ENCODE results near the gene POLG. TPM values are rescaled to one million over a fixed set of nuclear protein-coding genes. Genes with fewer than 3 reads are reported as not detected.

POLG gene
- polyA plus RNA-seq, 4 donors: 33.0 to 47.0 (median 39.0) TPM

- Histone ChIP-seq H3K27me3 (ENCODE audit: control insufficient read depth in 3 of 3, insufficient read depth in 3 of 3, low read length in 3 of 3) (peaks cover 14 to 94% (median 75%) of the 10 kb centered on the region in 3 donors), H3K27ac (ENCODE audit: low read depth in 1 of 3, low read length in 2 of 3) (no peak overlapping the region), H3K9me3 (ENCODE audit: control insufficient read depth in 2 of 2, insufficient read depth in 1 of 2, low read depth in 1 of 2, low read length in 1 of 2) (peaks cover 0 to 2% of the 10 kb centered on the region in 2 donors), H3K4me1 (ENCODE audit: control insufficient read depth in 3 of 3, insufficient read depth in 2 of 3, low read depth in 1 of 3, low read length in 2 of 3) (no peaks in the 10 kb centered on the region), H3K36me3 (ENCODE audit: control insufficient read depth in 3 of 3, insufficient read depth in 2 of 3, low read depth in 1 of 3, low read length in 3 of 3) (no peaks in the 10 kb centered on the region), H3K4me3 (ENCODE audit: low read depth in 1 of 3, low read length in 3 of 3) (no peak overlapping the region)
- WGBS, 3 donors: 16 to 21% (median 19%) methylated on average over 15 of the region's 15 CpGs
- FAIRE-seq (no peak), DNase-seq (no peak)
Observed at GRCh38 chr15:89372069-89372935, 37.7 kb upstream of the POLG start.

DNA sequence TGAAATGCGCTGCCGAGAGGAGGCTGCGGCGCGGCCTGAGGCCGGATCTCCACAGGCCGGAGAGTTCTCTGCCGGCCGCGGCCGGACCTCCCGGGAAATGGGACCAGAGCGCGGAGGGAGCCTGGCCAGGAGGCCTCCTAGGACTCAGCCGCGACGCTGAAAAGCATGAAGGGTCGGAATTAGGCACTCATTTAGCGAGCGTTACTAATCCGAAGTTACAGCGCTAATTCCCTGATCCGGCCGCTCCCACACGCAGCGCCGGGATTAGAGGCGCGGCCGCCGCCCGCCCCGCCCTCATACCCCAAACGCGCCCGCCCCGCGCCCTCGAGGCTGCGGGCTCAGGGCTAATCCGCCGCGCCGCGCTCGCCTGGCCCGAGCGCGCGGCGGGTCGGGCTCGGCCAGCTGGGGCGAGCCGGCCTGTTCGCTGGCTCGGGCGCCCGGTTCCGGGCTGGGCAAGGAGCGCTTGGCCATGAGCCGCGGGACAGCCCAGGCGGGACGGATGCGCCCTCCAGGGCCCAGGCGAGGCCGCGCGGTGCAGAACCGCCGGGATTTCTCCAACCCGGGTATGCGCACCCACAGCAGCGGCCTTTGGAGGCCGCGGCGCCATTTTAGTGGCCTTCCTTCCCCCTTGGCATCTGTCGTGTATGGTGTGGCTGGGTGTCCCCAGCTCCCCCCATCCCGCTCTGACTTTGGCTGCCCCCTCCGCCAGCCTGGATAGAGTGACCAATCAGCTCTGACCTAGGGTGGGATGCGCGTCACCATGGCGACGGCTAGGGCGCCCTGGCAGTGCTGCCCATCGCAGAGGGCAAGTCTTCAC lies 36.8 kb upstream of the POLG start:
- DNase-seq (no peak), FAIRE-seq (no peak)
- Histone ChIP-seq H3K4me3 (ENCODE audit: low read depth in 1 of 3, low read length in 3 of 3) (no peak overlapping the region), H3K27ac (ENCODE audit: low read depth in 1 of 3, low read length in 2 of 3) (no peak overlapping the region), H3K9me3 (ENCODE audit: control insufficient read depth in 2 of 2, insufficient read depth in 1 of 2, low read depth in 1 of 2, low read length in 1 of 2) (peaks cover 0 to 2% of the 10 kb centered on the region in 2 donors), H3K27me3 (ENCODE audit: control insufficient read depth in 3 of 3, insufficient read depth in 3 of 3, low read length in 3 of 3) (peaks cover 14 to 94% (median 75%) of the 10 kb centered on the region in 3 donors), H3K36me3 (ENCODE audit: control insufficient read depth in 3 of 3, insufficient read depth in 2 of 3, low read depth in 1 of 3, low read length in 3 of 3) (no peaks in the 10 kb centered on the region), H3K4me1 (ENCODE audit: control insufficient read depth in 3 of 3, insufficient read depth in 2 of 3, low read depth in 1 of 3, low read length in 2 of 3) (no peaks in the 10 kb centered on the region)
- 3 to 5% (median 4%) methylated on average over 45 to 87 of the region's 87 CpGs for WGBS, 3 donors

GRCh38 chr15:89370978-89371227 lies 36.3 kb upstream of the POLG start:
- no peaks in the 10 kb centered on the region for H3K4me1 ChIP-seq (ENCODE audit: control insufficient read depth in 3 of 3, insufficient read depth in 2 of 3, low read depth in 1 of 3, low read length in 2 of 3)
- FAIRE-seq (no peak), DNase-seq (no peak)
- no peaks in the 10 kb centered on the region for H3K36me3 ChIP-seq (ENCODE audit: control insufficient read depth in 3 of 3, insufficient read depth in 2 of 3, low read depth in 1 of 3, low read length in 3 of 3)
- WGBS, 3 donors: 2 to 6% (median 4%) methylated on average over 10 to 11 of the region's 11 CpGs
- H3K27ac ChIP-seq (ENCODE audit: low read depth in 1 of 3, low read length in 2 of 3): no peak overlapping the region
- no peak overlapping the region for H3K4me3 ChIP-seq (ENCODE audit: low read depth in 1 of 3, low read length in 3 of 3)
- peaks cover 14 to 96% (median 78%) of the 10 kb centered on the region in 3 donors for H3K27me3 ChIP-seq (ENCODE audit: control insufficient read depth in 3 of 3, insufficient read depth in 3 of 3, low read length in 3 of 3)
- peaks cover 0 to 2% of the 10 kb centered on the region in 2 donors for H3K9me3 ChIP-seq (ENCODE audit: control insufficient read depth in 2 of 2, insufficient read depth in 1 of 2, low read depth in 1 of 2, low read length in 1 of 2)

DNA sequence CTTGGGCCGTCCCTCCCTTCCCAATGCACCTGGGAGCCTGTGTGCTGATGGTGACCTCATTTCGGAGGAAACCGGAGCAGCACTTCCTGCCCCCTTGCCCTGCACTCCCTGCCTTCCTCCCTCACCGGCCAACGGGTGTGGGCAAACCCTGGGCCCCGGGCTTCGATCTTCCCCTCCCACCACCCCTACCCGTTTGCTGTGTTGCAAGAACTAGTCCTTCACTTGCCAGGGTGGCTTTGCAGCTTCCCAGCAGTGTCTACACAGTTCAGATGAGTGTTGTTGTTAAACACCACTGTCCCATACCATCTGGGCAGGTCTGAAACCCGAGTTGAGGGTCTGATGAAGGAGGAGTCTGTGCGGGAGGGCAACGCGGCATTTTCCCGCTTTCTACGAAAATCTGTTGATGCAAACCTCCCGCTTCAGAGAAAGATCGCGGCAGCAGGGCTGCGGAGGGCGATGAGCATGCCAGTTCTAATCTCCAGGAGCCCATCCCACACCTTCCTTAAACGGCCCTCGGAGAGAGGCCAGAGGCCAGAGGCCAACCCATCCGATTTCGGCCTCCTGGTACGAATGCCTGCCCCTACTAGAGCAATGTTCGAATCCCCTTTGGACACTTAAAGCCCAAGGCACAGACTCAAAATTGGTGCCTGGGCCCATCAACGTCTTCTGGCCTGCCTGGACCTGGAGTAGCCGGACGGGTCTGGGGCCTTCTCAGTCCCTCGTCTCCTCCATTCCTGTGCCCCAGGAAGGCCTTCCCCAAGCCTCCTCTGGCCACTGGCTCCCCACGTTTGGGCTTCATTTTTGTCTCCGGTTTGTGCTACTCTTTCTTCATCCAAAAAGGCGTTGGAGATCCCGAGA lies 35.7 kb upstream of the POLG start:
- no peak overlapping the region for H3K27ac ChIP-seq (ENCODE audit: low read depth in 1 of 3, low read length in 2 of 3)
- no peaks in the 10 kb centered on the region for H3K4me1 ChIP-seq (ENCODE audit: control insufficient read depth in 3 of 3, insufficient read depth in 2 of 3, low read depth in 1 of 3, low read length in 2 of 3)
- no peak overlapping the region for H3K4me3 ChIP-seq (ENCODE audit: low read depth in 1 of 3, low read length in 3 of 3)
- H3K36me3 ChIP-seq (ENCODE audit: control insufficient read depth in 3 of 3, insufficient read depth in 2 of 3, low read depth in 1 of 3, low read length in 3 of 3): no peaks in the 10 kb centered on the region
- FAIRE-seq (no peak), DNase-seq (no peak)
- H3K9me3 ChIP-seq (ENCODE audit: control insufficient read depth in 2 of 2, insufficient read depth in 1 of 2, low read depth in 1 of 2, low read length in 1 of 2): peaks cover 0 to 2% of the 10 kb centered on the region in 2 donors
- 8 to 16% (median 10%) methylated on average over 33 of the region's 33 CpGs for WGBS, 3 donors
- H3K27me3 ChIP-seq (ENCODE audit: control insufficient read depth in 3 of 3, insufficient read depth in 3 of 3, low read length in 3 of 3): peaks cover 14 to 96% (median 74%) of the 10 kb centered on the region in 3 donors

DNA sequence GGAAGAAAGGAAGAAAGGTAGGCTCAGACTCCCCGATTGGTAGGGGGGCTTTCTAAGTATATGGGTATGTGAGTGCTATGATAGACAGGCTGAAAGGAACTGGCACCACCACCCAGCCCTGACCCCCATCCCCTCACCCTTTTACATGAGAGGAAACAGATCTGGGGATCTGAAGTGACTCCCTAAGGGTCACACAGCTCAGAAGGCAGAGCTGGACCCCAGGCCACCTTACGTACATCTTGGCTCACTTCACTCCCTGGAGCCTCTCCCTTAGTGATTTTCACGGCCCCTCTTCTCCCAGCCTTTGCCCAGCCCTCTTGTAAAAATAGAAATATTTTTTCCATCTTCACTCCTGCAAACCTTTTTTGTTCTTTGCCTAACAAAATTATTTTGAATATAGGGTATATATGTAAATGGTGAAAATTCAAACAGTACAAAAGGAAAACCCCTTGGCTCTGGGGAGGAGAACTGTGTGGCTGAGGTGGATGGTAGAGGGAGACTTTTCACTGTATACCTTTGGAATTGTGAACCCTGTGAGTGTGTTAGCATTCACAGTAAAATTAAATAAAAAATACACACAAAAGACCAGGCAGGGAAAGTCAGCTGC lies 34.8 kb upstream of the POLG start:
- DNase-seq (no peak), FAIRE-seq (no peak)
- no peaks in the 10 kb centered on the region for H3K36me3 ChIP-seq (ENCODE audit: control insufficient read depth in 3 of 3, insufficient read depth in 2 of 3, low read depth in 1 of 3, low read length in 3 of 3)
- no peaks in the 10 kb centered on the region for H3K4me1 ChIP-seq (ENCODE audit: control insufficient read depth in 3 of 3, insufficient read depth in 2 of 3, low read depth in 1 of 3, low read length in 2 of 3)
- no peak overlapping the region for H3K4me3 ChIP-seq (ENCODE audit: low read depth in 1 of 3, low read length in 3 of 3)
- peaks cover 14 to 96% (median 78%) of the 10 kb centered on the region in 3 donors for H3K27me3 ChIP-seq (ENCODE audit: control insufficient read depth in 3 of 3, insufficient read depth in 3 of 3, low read length in 3 of 3)
- H3K27ac ChIP-seq (ENCODE audit: low read depth in 1 of 3, low read length in 2 of 3): no peak overlapping the region
- 10 to 19% (median 18%) methylated on average over 3 of the region's 3 CpGs for WGBS, 3 donors
- H3K9me3 ChIP-seq (ENCODE audit: control insufficient read depth in 2 of 2, insufficient read depth in 1 of 2, low read depth in 1 of 2, low read length in 1 of 2): peaks cover 0 to 2% of the 10 kb centered on the region in 2 donors

DNA sequence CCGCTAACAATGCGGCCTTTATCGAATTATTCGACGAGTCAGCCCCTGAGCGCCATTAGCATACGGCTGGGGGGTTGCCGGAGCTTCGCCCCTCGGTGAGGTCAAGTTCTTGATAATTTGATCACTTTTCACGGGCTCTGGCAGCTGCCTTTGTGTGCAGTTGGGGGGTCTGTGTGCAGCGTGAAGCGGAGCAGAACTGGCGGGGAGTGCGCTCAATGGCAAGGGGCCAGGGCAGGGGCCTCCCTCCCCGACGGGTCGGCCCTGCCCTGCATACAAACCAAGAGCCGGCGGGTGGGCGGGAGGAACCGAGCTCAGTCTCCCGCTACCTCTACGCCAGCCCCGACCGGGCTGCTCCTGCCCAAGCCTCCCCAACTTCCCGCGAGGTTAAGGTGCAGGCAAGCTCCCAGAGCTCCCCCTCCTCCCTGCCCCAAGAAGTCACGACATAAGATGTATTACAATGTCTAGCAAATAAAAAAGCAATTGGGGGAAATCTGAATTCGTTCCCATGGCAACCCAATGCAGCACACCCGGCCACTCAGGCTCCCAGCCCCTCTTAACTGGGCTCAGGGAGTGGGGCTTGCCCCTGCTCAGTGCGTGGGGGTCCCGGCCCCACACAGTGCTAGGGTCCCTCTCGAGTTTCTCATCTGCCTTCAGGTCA lies 34.1 kb upstream of the POLG start:
- no peak overlapping the region for H3K4me3 ChIP-seq (ENCODE audit: low read depth in 1 of 3, low read length in 3 of 3)
- WGBS, 3 donors: 3 to 5% (median 4%) methylated on average over 31 to 34 of the region's 34 CpGs
- H3K9me3 ChIP-seq (ENCODE audit: control insufficient read depth in 2 of 2, insufficient read depth in 1 of 2, low read depth in 1 of 2, low read length in 1 of 2): peaks cover 0 to 2% of the 10 kb centered on the region in 2 donors
- H3K27me3 ChIP-seq (ENCODE audit: control insufficient read depth in 3 of 3, insufficient read depth in 3 of 3, low read length in 3 of 3): peaks cover 14 to 96% (median 81%) of the 10 kb centered on the region in 3 donors
- DNase-seq: no peak
- H3K36me3 ChIP-seq (ENCODE audit: control insufficient read depth in 3 of 3, insufficient read depth in 2 of 3, low read depth in 1 of 3, low read length in 3 of 3): no peaks in the 10 kb centered on the region
- no peak overlapping the region for H3K27ac ChIP-seq (ENCODE audit: low read depth in 1 of 3, low read length in 2 of 3)
- no peak for FAIRE-seq
- H3K4me1 ChIP-seq (ENCODE audit: control insufficient read depth in 3 of 3, insufficient read depth in 2 of 3, low read depth in 1 of 3, low read length in 2 of 3): no peaks in the 10 kb centered on the region

GRCh38 chr15:89367485-89368451 lies 33.1 kb upstream of the POLG start:
- Histone ChIP-seq H3K4me1 (ENCODE audit: control insufficient read depth in 3 of 3, insufficient read depth in 2 of 3, low read depth in 1 of 3, low read length in 2 of 3) (no peaks in the 10 kb centered on the region), H3K27me3 (ENCODE audit: control insufficient read depth in 3 of 3, insufficient read depth in 3 of 3, low read length in 3 of 3) (peaks cover 14 to 98% (median 85%) of the 10 kb centered on the region in 3 donors), H3K9me3 (ENCODE audit: control insufficient read depth in 2 of 2, insufficient read depth in 1 of 2, low read depth in 1 of 2, low read length in 1 of 2) (peaks cover 0 to 2% of the 10 kb centered on the region in 2 donors), H3K4me3 (ENCODE audit: low read depth in 1 of 3, low read length in 3 of 3) (peak overlapping the region in 1 of 3 donors; percentile 21), H3K36me3 (ENCODE audit: control insufficient read depth in 3 of 3, insufficient read depth in 2 of 3, low read depth in 1 of 3, low read length in 3 of 3) (no peaks in the 10 kb centered on the region), H3K27ac (ENCODE audit: low read depth in 1 of 3, low read length in 2 of 3) (no peak overlapping the region)
- FAIRE-seq (no peak), DNase-seq (peak in 1 of 2 donors; percentile 28)
- 4 to 10% (median 7%) methylated on average over 80 to 90 of the region's 90 CpGs for WGBS, 3 donors

Data from small intestine (tissue), 7 donors.